ENCODE measurements around the gene AGAP1. TPM values are rescaled to one million over a fixed set of nuclear protein-coding genes. Genes with fewer than 3 reads are reported as not detected.

The AGAP1 gene
- total and polyA plus RNA-seq, 8 donors = 5.0 to 27.6 (median 17.4) TPM

- Histone ChIP-seq H3K4me1 (no peaks in the 10 kb centered on the region), H3K9me3 (no peaks in the 10 kb centered on the region), H3K4me3 (no peak overlapping the region), H3K36me3 (no peaks in the 10 kb centered on the region), H3K27me3 (no peaks in the 10 kb centered on the region), H3K27ac (no peak overlapping the region)
- WGBS, 2 donors = 81 to 83% methylated on average over 12 of the region's 12 CpGs
- intact Hi-C loops (cut with DNase I) = no loop called here
- FAIRE-seq = no peak
- peak in 1 of 6 donors; percentile 38 for DNase-seq
- ATAC-seq = no peak
- no peak for TF ChIP-seq CTCF (IDR thresholded peaks at IDR 0.05)
These were observed 444.1 kb downstream of the AGAP1 start for GRCh38 chr2:235937936-235938335.

- peak in 1 of 6 donors; percentile 13 for DNase-seq
- intact Hi-C loops (cut with DNase I) = no loop called here
- Histone ChIP-seq H3K36me3 (no peaks in the 10 kb centered on the region), H3K4me1 (no peaks in the 10 kb centered on the region), H3K9me3 (no peaks in the 10 kb centered on the region), H3K27ac (no peak overlapping the region), H3K4me3 (no peak overlapping the region), H3K27me3 (no peaks in the 10 kb centered on the region)
- 89 to 90% methylated on average over 14 of the region's 14 CpGs for WGBS, 2 donors
- no peak for ATAC-seq
- FAIRE-seq = no peak
- TF ChIP-seq CTCF (IDR thresholded peaks at IDR 0.05) = no peak
These were observed 444.8 kb downstream of the AGAP1 start for GRCh38 chr2:235938611-235939010.

GRCh38 chr2:235939471-235939870, 445.6 kb downstream of the AGAP1 start:
- intact Hi-C loops (cut with DNase I) = no loop called here
- Histone ChIP-seq H3K4me1 (no peaks in the 10 kb centered on the region), H3K4me3 (no peak overlapping the region), H3K27me3 (no peaks in the 10 kb centered on the region), H3K9me3 (no peaks in the 10 kb centered on the region), H3K27ac (no peak overlapping the region), H3K36me3 (no peaks in the 10 kb centered on the region)
- DNase-seq (peak in 1 of 6 donors; percentile 14), ATAC-seq (no peak), FAIRE-seq (no peak)
- TF ChIP-seq CTCF (IDR thresholded peaks at IDR 0.05) = no peak
- WGBS, 2 donors = 92 to 94% methylated on average over 6 of the region's 6 CpGs

GRCh38 chr2:235940330-235940729, 446.5 kb downstream of the AGAP1 start:
- intact Hi-C loops (cut with DNase I) = no loop called here
- Histone ChIP-seq H3K36me3 (no peaks in the 10 kb centered on the region), H3K4me1 (no peaks in the 10 kb centered on the region), H3K27me3 (no peaks in the 10 kb centered on the region), H3K27ac (no peak overlapping the region), H3K4me3 (no peak overlapping the region), H3K9me3 (no peaks in the 10 kb centered on the region)
- no peak for TF ChIP-seq CTCF (IDR thresholded peaks at IDR 0.05)
- 92 to 93% methylated on average over 8 of the region's 8 CpGs for WGBS, 2 donors
- ATAC-seq (peak in 3 of 4 donors; percentile 38 to 65 (median 50)), FAIRE-seq (no peak), DNase-seq (peak in 2 of 6 donors; percentile 22 to 26)

- H3K36me3 ChIP-seq = no peaks in the 10 kb centered on the region
- no peak for ATAC-seq
- no peak for TF ChIP-seq CTCF (IDR thresholded peaks at IDR 0.05)
- DNase-seq = peak in 1 of 6 donors; percentile 12
- H3K27ac ChIP-seq = no peak overlapping the region
- H3K4me1 ChIP-seq = no peaks in the 10 kb centered on the region
- H3K27me3 ChIP-seq = no peaks in the 10 kb centered on the region
- no peak for FAIRE-seq
- no peaks in the 10 kb centered on the region for H3K9me3 ChIP-seq
- WGBS, 2 donors = 95% methylated on average over 10 of the region's 10 CpGs
- H3K4me3 ChIP-seq = no peak overlapping the region
- intact Hi-C loops (cut with DNase I) = no loop called here
These were observed 450.7 kb downstream of the AGAP1 start for GRCh38 chr2:235944591-235944990.
